Measurements from ENCODE around the gene PEX11A.

PEX11A gene

GRCh38 chr15:89674526-89674925 is 16.0 kb downstream of the PEX11A start:
- no peak for DNase-seq

- no peak for DNase-seq
Measured at GRCh38 chr15:89673165-89673512, 17.4 kb downstream of the PEX11A start.

- no peak for DNase-seq
Measured at GRCh38 chr15:89672221-89673164, 18.1 kb downstream of the PEX11A start.

- no peak for DNase-seq
Measured at GRCh38 chr15:89671687-89672086, 18.9 kb downstream of the PEX11A start.

- DNase-seq = no peak
Measured at GRCh38 chr15:89670971-89671560, 19.5 kb downstream of the PEX11A start.

GRCh38 chr15:89669941-89670340 is 20.6 kb downstream of the PEX11A start:
- no peak for DNase-seq

- no peak for DNase-seq
Measured at GRCh38 chr15:89669309-89669865, 21.2 kb downstream of the PEX11A start.

- no peak for DNase-seq
Measured at GRCh38 chr15:89668171-89668570, 22.4 kb downstream of the PEX11A start.

GRCh38 chr15:89667706-89667960 is 22.9 kb downstream of the PEX11A start:
- no peak for DNase-seq

GRCh38 chr15:89666858-89667705 is 23.5 kb downstream of the PEX11A start:
- no peak for DNase-seq

- DNase-seq = no peak
Measured at GRCh38 chr15:89666184-89666857, 24.2 kb downstream of the PEX11A start.

- DNase-seq = no peak
Measured at GRCh38 chr15:89665449-89666181, 24.9 kb downstream of the PEX11A start.

GRCh38 chr15:89664441-89665350 is 25.9 kb downstream of the PEX11A start:
- DNase-seq = peak; percentile 67

GRCh38 chr15:89662893-89663626 is 27.5 kb downstream of the PEX11A start:
- no peak for DNase-seq

GRCh38 chr15:89660556-89660955 is 30.0 kb downstream of the PEX11A start:
- no peak for DNase-seq

- DNase-seq = no peak
Measured at GRCh38 chr15:89659295-89659694, 31.3 kb downstream of the PEX11A start.

- no peak for DNase-seq
Measured at GRCh38 chr15:89657686-89658200, 32.8 kb downstream of the PEX11A start.

- DNase-seq = no peak
Measured at GRCh38 chr15:89656116-89656815, 34.3 kb downstream of the PEX11A start.
